ENCODE data around the gene GID8.
A peak's percentile ranks its signal among the peaks of the same experiment; 100 is the strongest.

Gene GID8

DNA sequence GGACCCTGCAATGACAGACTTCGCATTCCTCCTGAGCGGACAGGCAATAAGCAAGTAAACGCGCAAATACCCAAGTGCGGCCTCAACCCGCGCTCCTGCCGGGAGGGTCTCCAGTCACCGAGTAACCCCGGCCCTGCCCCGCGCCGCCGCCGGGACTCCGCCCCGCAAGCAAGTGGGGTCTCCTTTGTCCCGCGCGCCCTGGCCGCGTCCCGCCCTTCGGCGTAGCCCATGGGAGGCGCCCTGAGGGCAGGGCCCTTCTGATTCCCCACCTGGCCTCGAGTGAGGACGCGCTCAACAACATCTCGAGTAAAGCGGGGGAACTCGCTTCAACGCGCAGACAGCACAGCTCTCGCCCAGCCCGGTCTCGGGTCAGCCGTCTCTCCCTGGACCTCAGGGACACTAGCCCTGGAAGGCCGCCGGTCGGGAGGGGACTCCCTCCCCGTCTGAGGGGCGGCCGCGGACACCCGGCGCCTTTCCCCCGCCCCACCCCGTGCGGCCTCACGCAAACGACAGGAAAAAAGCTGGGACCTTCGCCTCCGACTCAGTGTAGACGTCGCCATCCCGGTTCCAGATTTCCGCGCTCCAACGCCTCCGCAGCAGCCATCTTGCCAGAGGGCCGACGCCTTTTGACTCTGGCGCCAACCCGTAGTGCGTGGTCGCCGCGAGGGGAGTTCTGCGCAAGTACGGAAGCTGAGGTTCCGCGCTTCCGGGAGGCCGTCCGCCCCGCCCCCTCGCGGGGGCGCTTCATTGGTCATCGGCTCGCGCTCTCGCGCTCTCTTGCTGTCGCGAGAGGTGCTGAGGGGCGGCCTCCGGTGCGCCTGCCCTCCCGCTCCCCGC is 461 bp upstream of the GID8 start:
- H3K9me2 ChIP-seq (replicated peaks; ENCODE audit: control insufficient read depth, low read length), result no peaks in the 10 kb centered on the region
- peaks cover 54% of the 10 kb centered on the region for H3K4me1 ChIP-seq (ENCODE audit: control insufficient read depth, low read length)
- peak overlapping the region; percentile 84 for H3K4me2 ChIP-seq (ENCODE audit: low read length)
- peaks cover 96% of the 10 kb centered on the region for H3K79me2 ChIP-seq (ENCODE audit: control insufficient read depth, low read length)
- H3K9me3 ChIP-seq (ENCODE audit: control insufficient read depth, insufficient read depth, low read length), result no peaks in the 10 kb centered on the region
- peaks cover 71% of the 10 kb centered on the region for H3K36me3 ChIP-seq (ENCODE audit: control insufficient read depth, low read length)
- H3F3A ChIP-seq (ENCODE audit: control insufficient read depth, insufficient read depth), result no peaks in the 10 kb centered on the region
- no peak for TF ChIP-seq EZH2phosphoT487 (IDR thresholded peaks at IDR 0.05; ENCODE audit: borderline replicate concordance, low read length)
- TF ChIP-seq, protein P1, sequence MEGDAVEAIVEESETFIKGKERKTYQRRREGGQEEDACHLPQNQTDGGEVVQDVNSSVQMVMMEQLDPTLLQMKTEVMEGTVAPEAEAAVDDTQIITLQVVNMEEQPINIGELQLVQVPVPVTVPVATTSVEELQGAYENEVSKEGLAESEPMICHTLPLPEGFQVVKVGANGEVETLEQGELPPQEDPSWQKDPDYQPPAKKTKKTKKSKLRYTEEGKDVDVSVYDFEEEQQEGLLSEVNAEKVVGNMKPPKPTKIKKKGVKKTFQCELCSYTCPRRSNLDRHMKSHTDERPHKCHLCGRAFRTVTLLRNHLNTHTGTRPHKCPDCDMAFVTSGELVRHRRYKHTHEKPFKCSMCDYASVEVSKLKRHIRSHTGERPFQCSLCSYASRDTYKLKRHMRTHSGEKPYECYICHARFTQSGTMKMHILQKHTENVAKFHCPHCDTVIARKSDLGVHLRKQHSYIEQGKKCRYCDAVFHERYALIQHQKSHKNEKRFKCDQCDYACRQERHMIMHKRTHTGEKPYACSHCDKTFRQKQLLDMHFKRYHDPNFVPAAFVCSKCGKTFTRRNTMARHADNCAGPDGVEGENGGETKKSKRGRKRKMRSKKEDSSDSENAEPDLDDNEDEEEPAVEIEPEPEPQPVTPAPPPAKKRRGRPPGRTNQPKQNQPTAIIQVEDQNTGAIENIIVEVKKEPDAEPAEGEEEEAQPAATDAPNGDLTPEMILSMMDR (IDR thresholded peaks at IDR 0.05; ENCODE audit: low read depth, low read length, poor library complexity, severe bottlenecking), result no peak
- H3K4me3 ChIP-seq (ENCODE audit: low read length), result peak overlapping the region; percentile 94
- no peaks in the 10 kb centered on the region for H3K27me3 ChIP-seq (ENCODE audit: control insufficient read depth, low read length)
- H3K27ac ChIP-seq (ENCODE audit: low read depth, low read length), result peak overlapping the region; percentile 63
- H4K20me1 ChIP-seq (ENCODE audit: control insufficient read depth, insufficient read depth, low read depth, low read length), result peaks cover 15% of the 10 kb centered on the region; the same call in 1 of the 2 replicates

DNA sequence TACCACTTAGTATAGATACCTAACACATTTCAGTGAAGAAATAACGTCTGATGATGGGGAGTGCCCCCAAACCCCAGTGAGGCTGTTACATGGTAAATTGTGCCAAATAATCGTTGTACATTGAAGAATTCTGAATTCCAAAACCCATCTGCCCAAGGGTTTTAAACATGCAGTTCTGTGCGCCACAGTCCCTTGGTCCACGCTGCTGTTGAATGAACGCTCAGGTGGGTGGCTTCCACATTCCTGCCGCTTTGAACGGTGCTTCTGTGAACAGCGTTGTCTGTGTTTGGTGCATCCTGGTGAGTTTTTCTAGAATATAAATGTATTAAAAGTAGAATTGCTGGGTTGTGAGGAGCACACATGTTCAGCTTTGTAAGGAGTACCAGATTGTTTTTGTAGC is 2.9 kb downstream of the GID8 start:
- Histone ChIP-seq H3K9me2 (replicated peaks; ENCODE audit: control insufficient read depth, low read length) (no peaks in the 10 kb centered on the region), H3F3A (ENCODE audit: control insufficient read depth, insufficient read depth) (no peaks in the 10 kb centered on the region), H3K79me2 (ENCODE audit: control insufficient read depth, low read length) (peaks cover 89% of the 10 kb centered on the region), H3K4me2 (ENCODE audit: low read length) (no peak overlapping the region), H3K4me3 (ENCODE audit: low read length) (no peak overlapping the region), H3K27me3 (ENCODE audit: control insufficient read depth, low read length) (no peaks in the 10 kb centered on the region), H3K27ac (ENCODE audit: low read depth, low read length) (no peak overlapping the region), H3K36me3 (ENCODE audit: control insufficient read depth, low read length) (peaks cover 71% of the 10 kb centered on the region), H3K9me3 (ENCODE audit: control insufficient read depth, insufficient read depth, low read length) (no peaks in the 10 kb centered on the region), H4K20me1 (ENCODE audit: control insufficient read depth, insufficient read depth, low read depth, low read length) (peaks cover 6% of the 10 kb centered on the region; the same call in 1 of the 2 replicates), H3K4me1 (ENCODE audit: control insufficient read depth, low read length) (peaks cover 22% of the 10 kb centered on the region)
- TF ChIP-seq EZH2phosphoT487 (IDR thresholded peaks at IDR 0.05; ENCODE audit: borderline replicate concordance, low read length), result no peak
- TF ChIP-seq, protein P1 (IDR thresholded peaks at IDR 0.05; ENCODE audit: low read depth, low read length, poor library complexity, severe bottlenecking), result no peak

DNA sequence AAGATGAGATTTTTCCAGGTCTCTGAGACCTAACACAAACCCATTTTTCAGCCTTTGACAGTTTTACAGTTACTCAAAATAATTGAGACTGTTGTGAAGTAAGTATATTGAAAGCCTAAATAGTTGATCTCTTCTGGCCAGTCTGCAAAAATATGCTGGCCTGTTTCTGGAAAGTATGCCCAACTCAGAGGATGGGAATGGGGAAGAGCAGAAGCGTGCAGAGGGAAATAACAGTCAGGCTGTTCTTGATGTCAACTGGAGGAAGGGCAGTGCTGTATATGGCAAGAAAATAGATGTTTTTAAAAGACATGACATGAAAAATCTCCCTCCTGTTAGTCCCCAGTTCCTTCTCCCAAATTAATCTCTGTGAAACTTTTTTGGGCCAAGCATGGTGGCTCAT is 3.8 kb downstream of the GID8 start:
- no peak overlapping the region for H3K27ac ChIP-seq (ENCODE audit: low read depth, low read length)
- H3K9me2 ChIP-seq (replicated peaks; ENCODE audit: control insufficient read depth, low read length), result no peaks in the 10 kb centered on the region
- H3K4me2 ChIP-seq (ENCODE audit: low read length), result no peak overlapping the region
- peaks cover 14% of the 10 kb centered on the region for H3K4me1 ChIP-seq (ENCODE audit: control insufficient read depth, low read length)
- H3K4me3 ChIP-seq (ENCODE audit: low read length), result no peak overlapping the region
- H3K27me3 ChIP-seq (ENCODE audit: control insufficient read depth, low read length), result no peaks in the 10 kb centered on the region
- H3K79me2 ChIP-seq (ENCODE audit: control insufficient read depth, low read length), result peaks cover 89% of the 10 kb centered on the region
- no peak for TF ChIP-seq EZH2phosphoT487 (IDR thresholded peaks at IDR 0.05; ENCODE audit: borderline replicate concordance, low read length)
- TF ChIP-seq, protein P1 (IDR thresholded peaks at IDR 0.05; ENCODE audit: low read depth, low read length, poor library complexity, severe bottlenecking), result no peak
- no peaks in the 10 kb centered on the region for H3K9me3 ChIP-seq (ENCODE audit: control insufficient read depth, insufficient read depth, low read length)
- peaks cover 78% of the 10 kb centered on the region for H3K36me3 ChIP-seq (ENCODE audit: control insufficient read depth, low read length)
- H4K20me1 ChIP-seq (ENCODE audit: control insufficient read depth, insufficient read depth, low read depth, low read length), result peaks cover 6% of the 10 kb centered on the region; the same call in 1 of the 2 replicates
- H3F3A ChIP-seq (ENCODE audit: control insufficient read depth, insufficient read depth), result no peaks in the 10 kb centered on the region
